Stomach (tissue), 9 donors: ENCODE data around the gene ANKRD34A. TPM values are rescaled to one million over a fixed set of nuclear protein-coding genes. Genes with fewer than 3 reads are reported as not detected.
"Not testable (repeated sequence)": the region's sequence is repeated elsewhere in the genome, so short reads cannot be mapped to it uniquely, and the experiment has no call there.

ENCODE experiments used
- DNase-seq, 2 donors: peaks; one replicate each; pipeline versions ENCODE4 v3.0.0 to v3.0.0-alpha.2; 2013 to 2019
- H3K27ac ChIP-seq, 5 donors: fragments of 200-600 bp in 4 of 5; sonication (generic) in 4 of 5; one replicate each; pipeline ENCODE4 v1.5.1; 2013 to 2019; ENCODE audit warnings: mild to moderate bottlenecking in 1 of 5, moderate library complexity in 1 of 5
- H3K27me3 ChIP-seq, 3 donors: fragments of 200-600 bp; sonication (generic); one replicate each; pipeline ENCODE4 v1.5.1; 2017 to 2019; ENCODE audit warnings: mixed run types in 1 of 3
- H3K36me3 ChIP-seq, 4 donors: fragments of 200-600 bp; sonication (generic); 1 replicate in 3 of 4; 2 replicates in 1 of 4; pipeline ENCODE4 v1.5.1; 2016 to 2019
- H3K4me1 ChIP-seq, 4 donors: fragments of 200-600 bp; sonication (generic); one replicate each; pipeline ENCODE4 v1.5.1; 2016 to 2019
- H3K4me3 ChIP-seq, 4 donors: fragments of 200-600 bp; sonication (generic) in 3 of 4; one replicate each; pipeline ENCODE4 v1.5.1; 2016 to 2019; ENCODE audit warnings: mild to moderate bottlenecking in 1 of 4
- H3K9me3 ChIP-seq, 4 donors: fragments of 200-600 bp; sonication (generic); one replicate each; pipeline ENCODE4 v1.5.1; 2016 to 2019
- CTCF ChIP-seq, 7 experiments: fragments of 450-650 bp in 4 of 7; fragments of 200-600 bp in 3 of 7; sonication (generic) in 3 of 7; IDR thresholded peaks; one replicate each; pipeline ENCODE4 v1.5.1; 2016 to 2019; ENCODE audit warnings: antibody characterized with exemption in 7 of 7, control low read depth in 2 of 7, mild to moderate bottlenecking in 1 of 7
- EP300 ChIP-seq: sonication (generic); formaldehyde crosslinking; IDR thresholded peaks from one replicate; pipeline ENCODE4 v1.6.1; 2017; ENCODE audit warnings: antibody characterized with exemption
- POLR2A ChIP-seq, 4 donors: fragments of 450-650 bp; IDR thresholded peaks; one replicate each; pipeline ENCODE4 v1.6.1; 2016; ENCODE audit warnings: antibody characterized with exemption in 4 of 4, control low read depth in 2 of 4, mild to moderate bottlenecking in 1 of 4, moderate library complexity in 1 of 4
- POLR2AphosphoS5 ChIP-seq, 3 donors: sonication (generic); formaldehyde crosslinking; IDR thresholded peaks; one replicate each; pipeline ENCODE4 v1.6.1; 2016; ENCODE audit warnings: antibody characterized with exemption in 3 of 3
- WGBS, 5 donors: extraction: QIAGEN DNeasy Blood & Tissue Kit in 3 of 5; methylation state at CpG; one replicate each; pipeline versions ENCODE4 v1.1.5 to v1.1.7; 2013 to 2018; 5-methylcytosine and 5-hydroxymethylcytosine counted together
- intact Hi-C: fragments of 100-400 bp; cut with DNase I; formaldehyde crosslinking; loops from one replicate; pipeline ENCODE4 v1.15.1; 2023; ENCODE audit warnings: low total_unique reads
- polyA plus RNA-seq, 3 donors: library from polyadenylated mRNA; stranded (reverse); fragments of 200-250 nt; gene quantifications; one replicate each; pipeline ENCODE4 v1.2.3, GENCODE V29; 2013
- total RNA-seq, 5 donors: library from RNA; depleted of rRNA; stranded (reverse); fragments of >200 nt; gene quantifications; one replicate each; pipeline versions ENCODE4 v1.1.0 to v1.2.3, GENCODE V29; 2014 to 2016
- donor health status: healthy with polysubstance abuse.
- donor health status: Bipolar disorder and iron deficiency.
- donor health status: healthy.

ANKRD34A gene
- total and polyA plus RNA-seq, 8 donors, result 0.19 to 2.6 (median 0.73) TPM; not detected in 3

GRCh38 chr1:145927916-145928643 lies 36.3 kb downstream of the ANKRD34A start:
- TF ChIP-seq CTCF (IDR thresholded peaks at IDR 0.05) (no peak), POLR2AphosphoS5 (IDR thresholded peaks at IDR 0.05) (no peak), POLR2A (IDR thresholded peaks at IDR 0.05) (no peak), EP300 (no peak)
- Histone ChIP-seq H3K4me3 (peak overlapping the region; percentile 59 to 75 (median 68)), H3K36me3 (peaks cover 5 to 29% (median 26%) of the 10 kb centered on the region in 4 donors), H3K9me3 (no peaks in the 10 kb centered on the region), H3K27ac (peak overlapping the region; percentile 83 to 98 (median 96)), H3K27me3 (no peaks in the 10 kb centered on the region), H3K4me1 (peaks cover 11 to 45% (median 27%) of the 10 kb centered on the region in 4 donors)
- peak in 1 of 2 donors; percentile 21 for DNase-seq
- WGBS, 5 donors, result 51 to 60% (median 59%) methylated on average over 20 of the region's 20 CpGs
- intact Hi-C loops, result no loop called here

- peaks cover 5 to 34% (median 27%) of the 10 kb centered on the region in 4 donors for H3K36me3 ChIP-seq
- TF ChIP-seq CTCF (IDR thresholded peaks at IDR 0.05) (peak in 5 of 7 experiments; percentile 45 to 86 (median 57)), POLR2AphosphoS5 (IDR thresholded peaks at IDR 0.05) (peak; percentile 98 to 100 (median 99)), EP300 (no peak), POLR2A (IDR thresholded peaks at IDR 0.05) (peak in 2 of 4 donors; percentile 96 to 98)
- intact Hi-C loops, result no loop called here
- WGBS, 5 donors, result 0 to 1% (median 0%) methylated on average over 41 of the region's 41 CpGs
- H3K27ac ChIP-seq, result peak within 1 kb of the TSS; percentile 94 to 98 (median 96)
- peak within 1 kb of the TSS; percentile 59 to 75 (median 68) for H3K4me3 ChIP-seq
- no peaks in the 10 kb centered on the region for H3K9me3 ChIP-seq
- DNase-seq, result peak; percentile 94 to 99
- peaks cover 11 to 45% (median 25%) of the 10 kb centered on the region in 4 donors for H3K4me1 ChIP-seq
- H3K27me3 ChIP-seq, result no peaks in the 10 kb centered on the region
Measured at GRCh38 chr1:145927063-145927886, 37.1 kb downstream of the ANKRD34A start, which contains the start of gene RBM8A. RBM8A (minus strand) TSS chr1:145927484; CDS start chr1:145927426, 58 bp downstream.

GRCh38 chr1:145926686-145927062 lies 37.7 kb downstream of the ANKRD34A start:
- no peak for DNase-seq
- Histone ChIP-seq H3K4me3 (peak overlapping the region; percentile 59 to 75 (median 68)), H3K27ac (peak overlapping the region; percentile 94 to 98 (median 96)), H3K9me3 (no peaks in the 10 kb centered on the region), H3K4me1 (peaks cover 11 to 45% (median 23%) of the 10 kb centered on the region in 4 donors), H3K27me3 (no peaks in the 10 kb centered on the region), H3K36me3 (peaks cover 5 to 34% (median 28%) of the 10 kb centered on the region in 4 donors)
- intact Hi-C loops, result no loop called here
- no peak for TF ChIP-seq CTCF (IDR thresholded peaks at IDR 0.05)
- TF ChIP-seq EP300, result no peak
- TF ChIP-seq POLR2AphosphoS5 (IDR thresholded peaks at IDR 0.05), result no peak
- TF ChIP-seq POLR2A (IDR thresholded peaks at IDR 0.05), result no peak
- 2 to 9% (median 4%) methylated on average over 19 of the region's 19 CpGs for WGBS, 5 donors

GRCh38 chr1:145922266-145922665 lies 42.1 kb downstream of the ANKRD34A start:
- H3K9me3 ChIP-seq, result no peaks in the 10 kb centered on the region
- H3K36me3 ChIP-seq, result peaks cover 5 to 34% (median 27%) of the 10 kb centered on the region in 4 donors
- 70 to 87% (median 83%) methylated on average over 2 of the region's 2 CpGs for WGBS, 5 donors
- TF ChIP-seq EP300 (no peak), POLR2AphosphoS5 (IDR thresholded peaks at IDR 0.05) (no peak), POLR2A (IDR thresholded peaks at IDR 0.05) (no peak), CTCF (IDR thresholded peaks at IDR 0.05) (no peak)
- no peaks in the 10 kb centered on the region for H3K27me3 ChIP-seq
- intact Hi-C loops, result loop anchor here (5.0 kb wide), 1 partner anchor 45 kb away; no protein-coding TSS in a partner anchor
- H3K4me1 ChIP-seq, result peaks cover 25 to 55% (median 37%) of the 10 kb centered on the region in 4 donors
- H3K27ac ChIP-seq, result peak overlapping the region in 1 of 5 donors; percentile 2
- H3K4me3 ChIP-seq, result no peak overlapping the region
- no peak for DNase-seq

- peak overlapping the region in 1 of 4 donors; percentile 97 for H3K4me3 ChIP-seq
- 90 to 99% (median 96%) methylated on average over 2 to 3 of the region's 4 CpGs for WGBS, 5 donors
- intact Hi-C loops, result loop anchor here (5.0 kb wide), 1 partner anchor 47 kb away; no protein-coding TSS in a partner anchor
Measured at GRCh38 chr1:145920297-145920696, 44.1 kb downstream of the ANKRD34A start.

More at GRCh38 chr1:145920297-145920696, 44.1 kb downstream of the ANKRD34A start:
- not testable (repeated sequence) for H3K9me3 ChIP-seq, DNase-seq, H3K27ac ChIP-seq, H3K27me3 ChIP-seq
- Histone ChIP-seq H3K4me1 (peaks cover 18 to 57% (median 32%) of the 10 kb centered on the region in 4 donors), H3K36me3 (peaks cover 0 to 39% (median 34%) of the 10 kb centered on the region in 4 donors)
